GM21423 (cell line): ENCODE data around the gene DLGAP1.

Source experiments
- ATAC-seq: cut with Tn5 transposase; IDR thresholded peaks from one replicate; pipeline ENCODE4 v1.9.1; 2021; ENCODE audit warnings: mild to moderate bottlenecking, moderate library complexity; ENCODE audit not compliant: unreplicated experiment

Gene DLGAP1

GRCh38 chr18:3747176-3747973 is 707.7 kb downstream of the DLGAP1 start:
- ATAC-seq = no peak

DNA sequence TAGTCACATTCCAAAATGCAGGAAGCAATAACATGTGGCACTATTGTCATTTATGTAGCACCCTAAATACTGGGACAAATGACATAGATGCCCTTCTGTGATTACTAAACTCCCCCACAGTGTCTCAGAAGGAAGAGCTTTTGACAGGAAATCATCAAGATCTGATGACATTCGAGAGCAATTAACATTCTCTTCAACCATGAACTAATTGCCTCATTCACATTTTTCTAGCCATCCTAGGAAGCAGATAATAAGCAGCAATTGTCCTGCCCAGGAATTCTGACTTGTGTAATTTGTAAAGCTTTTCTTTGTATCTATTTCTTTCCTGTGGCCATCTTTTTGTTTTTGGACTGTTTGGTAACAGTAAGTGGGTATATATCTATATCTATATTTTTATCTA is 712.6 kb downstream of the DLGAP1 start:
- ATAC-seq = no peak

DNA sequence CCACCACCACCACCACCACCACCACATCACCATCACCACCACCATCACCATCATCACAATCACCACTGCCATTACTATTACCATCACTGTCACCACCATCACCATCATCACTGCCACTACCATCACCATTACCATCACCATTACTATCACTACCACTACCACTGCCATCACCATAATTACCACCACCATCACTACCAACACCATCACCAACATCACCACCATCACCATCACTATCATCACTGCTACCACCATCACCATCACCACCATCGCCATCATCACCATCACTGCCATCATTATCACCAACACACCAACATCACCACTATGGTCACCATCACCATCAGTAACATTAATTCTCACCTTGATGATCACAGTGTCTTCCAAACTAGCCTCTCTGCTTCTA is 713.8 kb downstream of the DLGAP1 start:
- no peak for ATAC-seq

GRCh38 chr18:3728704-3729437 is 726.2 kb downstream of the DLGAP1 start:
- ATAC-seq = no peak

DNA sequence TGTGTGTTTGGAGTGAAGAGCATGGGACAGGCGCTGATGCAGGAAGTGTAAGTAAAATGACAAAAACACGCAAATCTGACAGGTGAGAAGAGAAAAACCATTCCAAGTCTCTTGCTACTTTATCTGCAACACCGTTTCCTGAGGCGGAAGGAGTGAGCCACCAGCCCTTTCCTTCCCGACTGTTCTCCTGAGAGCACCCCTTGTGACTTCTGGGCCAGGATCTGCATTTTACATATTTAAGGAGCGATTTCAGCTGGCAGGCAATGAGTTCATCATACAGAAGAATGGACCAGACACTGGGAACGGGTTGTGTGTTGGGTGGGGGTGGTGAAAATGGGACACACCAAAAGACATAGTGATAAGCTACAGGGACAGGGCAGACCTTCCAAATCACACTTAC is 727.8 kb downstream of the DLGAP1 start:
- no peak for ATAC-seq

GRCh38 chr18:3726238-3726951 is 728.7 kb downstream of the DLGAP1 start:
- no peak for ATAC-seq

- ATAC-seq = no peak
These were observed 730.0 kb downstream of the DLGAP1 start for GRCh38 chr18:3725115-3725514.

DNA sequence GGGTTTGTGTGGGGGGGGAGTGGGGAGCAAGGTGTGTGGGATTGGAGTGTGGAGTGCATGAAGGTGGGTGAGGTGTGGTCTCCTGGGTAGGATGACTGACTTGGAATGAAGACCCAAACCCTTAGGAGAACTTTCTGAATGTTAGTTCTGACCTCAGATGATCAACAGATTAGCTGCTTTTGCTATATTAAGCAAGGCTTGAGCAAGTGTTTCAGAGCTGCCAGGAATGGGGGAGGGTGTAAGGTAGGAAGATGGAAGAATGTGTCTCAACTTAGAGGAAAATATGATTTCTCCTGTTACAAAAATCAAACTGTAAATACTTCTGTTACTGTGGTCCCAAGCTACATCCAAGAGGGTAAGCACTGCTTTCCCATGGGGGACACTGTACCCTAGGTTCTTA is 731.6 kb downstream of the DLGAP1 start:
- no peak for ATAC-seq

DNA sequence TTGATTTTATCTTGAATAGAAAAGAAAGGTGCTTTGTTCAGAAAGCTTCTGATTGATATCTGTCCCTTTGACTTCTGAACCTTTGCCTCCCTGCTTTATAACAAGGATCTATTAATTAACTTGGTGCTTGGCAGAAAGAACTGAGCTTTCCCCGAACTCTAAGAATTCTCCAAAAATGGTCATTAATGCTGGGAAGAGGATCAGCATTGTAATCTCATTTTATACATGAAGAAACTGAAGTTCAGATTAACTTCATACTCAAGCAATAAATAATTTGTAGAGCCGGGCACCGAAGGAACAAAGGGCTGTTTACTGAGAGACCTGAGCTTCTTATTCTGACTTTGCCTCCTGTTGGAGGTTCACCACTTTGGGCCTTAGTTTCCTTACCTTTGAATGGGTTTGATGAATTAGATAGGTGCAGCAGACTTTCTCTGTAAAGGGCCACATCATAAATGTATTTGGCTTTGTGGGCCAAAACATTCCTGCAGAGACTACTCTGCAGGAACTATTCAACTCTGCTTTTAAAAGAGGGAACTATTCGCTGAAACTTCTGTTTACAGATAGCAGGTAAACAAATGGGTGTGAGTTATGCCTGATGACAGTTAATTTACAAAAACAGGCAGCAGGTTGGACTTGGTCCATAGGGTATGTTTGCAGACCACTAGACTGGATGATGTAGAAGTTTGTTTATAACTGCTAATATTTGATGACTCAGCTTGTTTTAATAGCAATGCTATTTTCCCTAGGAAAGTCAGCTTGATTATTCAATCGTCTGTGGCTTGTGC is 732.3 kb downstream of the DLGAP1 start:
- ATAC-seq = no peak

GRCh38 chr18:3721771-3722648 is 733.1 kb downstream of the DLGAP1 start:
- ATAC-seq = no peak

DNA sequence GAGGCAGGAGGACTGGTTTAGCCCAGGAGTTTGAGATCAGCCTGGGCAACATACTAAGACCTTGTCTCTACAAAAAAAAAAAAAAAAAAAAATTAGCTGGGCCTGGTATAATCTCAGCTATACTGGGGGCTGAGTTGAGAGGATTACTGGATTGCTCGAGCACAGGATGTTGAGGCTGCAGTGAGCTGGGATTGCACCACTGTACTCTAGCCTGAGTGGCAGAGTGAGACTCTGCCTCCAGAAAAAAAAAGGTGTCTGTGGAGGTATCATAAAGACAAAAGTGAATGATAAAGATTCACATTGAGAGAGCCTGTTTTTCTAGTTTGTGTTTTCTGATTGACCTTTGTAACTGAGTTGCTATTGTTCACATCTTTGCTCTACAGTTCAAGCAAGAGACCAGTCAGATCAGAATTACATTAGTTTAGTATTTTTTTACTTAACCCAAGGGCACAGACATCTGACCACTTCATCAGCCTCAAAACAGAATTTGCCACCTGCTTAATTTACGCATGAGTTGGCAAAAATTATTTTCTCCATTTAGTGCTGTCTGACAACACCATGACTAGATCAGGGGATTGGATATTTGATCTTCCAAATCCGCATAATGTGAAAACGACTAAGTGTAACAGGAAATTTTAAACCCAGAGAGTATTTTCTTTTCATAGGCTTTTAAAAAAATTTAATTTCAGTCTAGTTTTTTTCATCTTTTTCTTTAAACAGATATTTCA is 734.1 kb downstream of the DLGAP1 start:
- ATAC-seq = no peak

DNA sequence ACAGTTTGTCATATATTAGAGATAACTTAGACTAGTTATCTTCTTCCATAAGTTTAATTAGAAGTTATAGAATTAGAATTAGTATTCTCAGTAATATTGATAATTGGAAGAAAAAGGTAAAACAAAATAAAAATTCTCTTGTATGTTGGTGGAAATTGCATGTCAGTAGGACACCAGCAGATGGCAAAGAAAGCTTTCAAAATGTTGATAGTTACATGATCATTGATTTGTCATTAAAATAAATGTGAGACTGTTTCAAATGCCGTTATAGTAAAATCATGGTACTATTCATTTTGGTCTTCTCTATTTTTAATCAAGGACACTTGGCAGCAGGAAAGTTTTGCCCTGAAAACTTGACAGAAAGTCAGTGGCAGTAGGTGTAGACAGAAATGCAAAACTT is 734.9 kb downstream of the DLGAP1 start:
- ATAC-seq = no peak

- no peak for ATAC-seq
These were observed 737.6 kb downstream of the DLGAP1 start for GRCh38 chr18:3717376-3718025.

DNA sequence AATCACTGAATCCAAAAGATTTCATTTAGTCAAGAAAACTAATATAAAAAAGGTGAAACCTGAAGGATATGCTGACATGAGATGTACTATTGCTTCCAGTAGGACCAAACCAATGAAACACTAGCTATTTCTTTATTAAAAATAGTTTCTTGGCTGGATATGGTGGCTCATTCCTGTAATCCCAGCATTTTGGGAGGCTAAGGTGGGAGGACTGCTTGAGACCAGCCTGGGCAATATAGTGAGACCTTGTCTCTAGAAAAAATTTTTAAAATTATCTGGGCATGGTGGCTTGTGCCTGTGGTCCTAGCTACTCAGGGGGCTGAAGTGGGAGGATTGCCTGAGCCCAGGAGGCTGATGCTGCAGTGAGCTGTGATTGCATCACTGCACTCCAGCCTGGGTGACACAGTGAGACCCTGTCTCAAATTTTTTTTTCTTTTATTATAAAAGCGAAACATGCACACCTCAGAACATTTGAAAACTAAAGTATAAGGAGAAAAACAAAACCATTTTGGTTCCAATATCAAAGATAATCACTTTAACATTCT is 738.9 kb downstream of the DLGAP1 start:
- no peak for ATAC-seq

DNA sequence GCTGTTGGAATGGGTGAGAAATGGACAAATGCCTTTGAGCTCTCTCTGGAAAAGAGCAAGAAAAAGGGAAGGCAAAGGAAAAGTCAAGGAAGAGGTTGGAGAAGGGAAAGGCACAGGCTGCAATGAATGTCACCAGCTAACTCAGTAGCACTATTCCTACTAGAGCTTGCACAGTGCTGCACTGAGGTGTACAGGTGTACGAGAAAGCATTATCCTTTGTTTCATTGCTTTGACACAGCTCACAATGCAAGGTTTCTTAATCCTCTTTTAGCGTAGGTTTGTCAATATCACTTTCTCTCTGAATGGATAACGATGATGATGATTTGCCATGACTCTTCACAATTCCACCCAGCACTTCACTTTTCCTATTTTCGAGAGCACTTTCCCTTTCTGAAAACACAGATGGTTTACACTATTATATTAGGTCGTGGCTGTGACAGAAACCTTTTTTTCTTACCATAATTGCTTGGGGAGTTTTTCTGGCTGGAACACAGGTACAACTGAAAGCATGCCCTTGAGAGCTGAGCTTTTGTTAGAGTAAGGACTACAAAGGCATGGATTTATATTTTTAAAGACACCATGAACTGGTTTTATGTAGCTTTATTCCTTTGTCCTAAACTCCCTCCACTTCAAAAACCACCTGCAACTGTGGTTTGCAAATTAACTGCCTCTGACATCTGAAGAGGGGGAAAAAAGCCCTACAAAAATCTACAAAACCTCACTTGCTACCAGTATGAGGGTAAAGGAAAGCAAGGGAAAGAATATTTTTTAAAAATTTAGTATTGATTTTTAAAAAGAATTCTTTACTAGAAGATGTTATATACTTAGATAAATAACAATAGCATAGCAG is 739.7 kb downstream of the DLGAP1 start:
- ATAC-seq = no peak

DNA sequence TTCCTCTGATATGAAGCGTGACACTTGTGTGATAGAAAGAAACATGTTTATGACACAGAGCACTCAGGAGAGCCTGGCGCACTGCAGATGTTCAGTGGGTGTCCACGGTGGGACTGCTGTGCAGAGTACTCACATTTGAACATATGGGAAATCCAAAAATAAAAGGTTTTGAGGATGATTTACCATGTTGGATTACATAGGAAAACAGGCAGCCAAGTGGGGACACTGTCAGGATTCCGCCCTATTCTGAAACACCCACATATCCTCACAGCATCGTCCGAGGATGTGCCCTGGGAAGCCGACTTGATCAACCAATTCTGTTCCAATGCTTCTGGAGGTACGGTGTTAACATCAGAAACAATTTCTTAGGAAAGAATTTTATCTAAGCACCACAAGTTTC is 741.4 kb downstream of the DLGAP1 start:
- ATAC-seq = no peak

DNA sequence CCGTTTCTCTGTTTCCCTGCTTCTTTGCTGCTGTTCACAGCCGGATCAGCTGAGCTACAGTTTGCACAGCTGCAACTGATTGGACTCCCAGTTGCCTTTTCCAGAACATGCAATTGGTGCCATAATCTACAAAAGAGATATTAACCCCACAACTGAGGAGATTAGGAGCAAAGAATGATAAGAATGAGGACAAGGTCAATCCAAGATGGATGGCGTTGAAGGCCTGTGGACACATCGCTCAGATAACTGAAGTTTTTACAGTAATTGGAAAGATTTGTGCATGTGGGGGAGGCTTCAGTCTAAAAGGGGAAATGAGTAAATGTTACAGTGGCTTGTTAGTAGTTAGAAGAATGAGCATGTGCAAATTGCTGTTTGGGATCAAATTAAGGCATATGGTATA is 741.9 kb downstream of the DLGAP1 start:
- no peak for ATAC-seq

DNA sequence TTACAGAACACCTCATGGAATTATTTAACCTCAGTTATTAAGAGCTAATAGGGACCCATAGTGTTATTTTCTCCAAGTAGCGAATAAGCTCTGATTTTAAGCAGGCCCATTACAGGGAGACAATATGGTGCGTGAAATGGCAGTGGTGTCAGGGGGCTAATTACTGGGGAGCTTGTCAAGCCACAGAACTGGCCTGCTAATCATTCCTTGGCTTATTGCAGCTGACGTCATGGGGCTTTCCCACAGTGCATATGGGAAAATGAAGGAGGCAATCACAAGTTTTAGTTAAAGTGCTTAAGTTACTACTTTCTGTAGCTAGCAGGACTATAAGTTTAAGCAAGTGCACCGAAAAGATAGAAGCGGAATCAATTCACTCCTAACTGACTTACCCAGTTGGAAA is 742.6 kb downstream of the DLGAP1 start:
- ATAC-seq = no peak
